Stimulated activated naive B cell treated with anti-CD40 and anti-IgM and Interleukin-4, amounts not matched to agents 10 μg/mL and 1 μg/mL and 100 μg/mL, for 72 hours (primary cell): Measurements from ENCODE around the gene RAI1.
A peak's percentile ranks its signal among the peaks of the same experiment; 100 is the strongest.

ENCODE experiments used
- ATAC-seq, 2 donors: fragments of 150-1000 bp; cut with Tn5 transposase; replicated peaks; 2 replicates each; pipeline ENCODE4 v1.10.0; 2021; ENCODE audit warnings: moderate library complexity in 1 of 2
- DNase-seq: peaks from one replicate; pipeline ENCODE4 v3.0.0; 2021
- H3K27ac Mint-ChIP-seq: one replicate; pipeline ENCODE4 v1.8.0; 2022; ENCODE audit warnings: mild to moderate bottlenecking, mixed read lengths
- H3K27me3 Mint-ChIP-seq, 2 donors: one replicate each; pipeline ENCODE4 v1.8.0; 2022; ENCODE audit warnings: mixed read lengths in 2 of 2
- H3K36me3 Mint-ChIP-seq, 2 donors: one replicate each; pipeline ENCODE4 v1.8.0; 2022; ENCODE audit warnings: mixed read lengths in 2 of 2, mild to moderate bottlenecking in 1 of 2
- H3K4me1 Mint-ChIP-seq, 2 donors: one replicate each; pipeline ENCODE4 v1.8.0; 2022; ENCODE audit warnings: mixed read lengths in 2 of 2, mild to moderate bottlenecking in 1 of 2
- H3K4me3 Mint-ChIP-seq, 2 donors: one replicate each; pipeline ENCODE4 v1.8.0; 2022; ENCODE audit warnings: mild to moderate bottlenecking in 2 of 2, mixed read lengths in 2 of 2, moderate library complexity in 1 of 2
- H3K9me3 Mint-ChIP-seq, 2 donors: one replicate each; pipeline ENCODE4 v1.8.0; 2022; ENCODE audit warnings: mixed read lengths in 2 of 2, mild to moderate bottlenecking in 1 of 2

Gene RAI1

GRCh38 chr17:17741349-17742023 lies 60.2 kb downstream of the RAI1 start:
- no peak overlapping the region for H3K4me3 Mint-ChIP-seq
- ATAC-seq (no peak), DNase-seq (no peak)
- H3K36me3 Mint-ChIP-seq: peaks cover 11% of the 10 kb centered on the region in 2 donors
- no peaks in the 10 kb centered on the region for H3K27me3 Mint-ChIP-seq
- no peaks in the 10 kb centered on the region for H3K9me3 Mint-ChIP-seq
- peaks cover 22 to 57% of the 10 kb centered on the region in 2 donors for H3K4me1 Mint-ChIP-seq
- peak overlapping the region; percentile 51 for H3K27ac Mint-ChIP-seq

GRCh38 chr17:17742133-17742621 lies 60.9 kb downstream of the RAI1 start:
- Mint-ChIP-seq H3K27ac (no peak overlapping the region), H3K4me3 (no peak overlapping the region), H3K4me1 (peaks cover 16 to 51% of the 10 kb centered on the region in 2 donors), H3K9me3 (no peaks in the 10 kb centered on the region), H3K36me3 (peaks cover 5 to 9% of the 10 kb centered on the region in 2 donors), H3K27me3 (no peaks in the 10 kb centered on the region)
- DNase-seq (no peak), ATAC-seq (no peak)

GRCh38 chr17:17742688-17743390 lies 61.6 kb downstream of the RAI1 start:
- peak overlapping the region; percentile 17 for H3K27ac Mint-ChIP-seq
- no peaks in the 10 kb centered on the region for H3K9me3 Mint-ChIP-seq
- peaks cover 14 to 50% of the 10 kb centered on the region in 2 donors for H3K4me1 Mint-ChIP-seq
- DNase-seq (no peak), ATAC-seq (no peak)
- peaks cover 9 to 13% of the 10 kb centered on the region in 2 donors for H3K36me3 Mint-ChIP-seq
- no peaks in the 10 kb centered on the region for H3K27me3 Mint-ChIP-seq
- H3K4me3 Mint-ChIP-seq: no peak overlapping the region

- H3K4me1 Mint-ChIP-seq: peaks cover 19 to 51% of the 10 kb centered on the region in 2 donors
- no peak overlapping the region for H3K4me3 Mint-ChIP-seq
- H3K27ac Mint-ChIP-seq: no peak overlapping the region
- DNase-seq (no peak), ATAC-seq (no peak)
- H3K9me3 Mint-ChIP-seq: peaks cover 0 to 2% of the 10 kb centered on the region in 2 donors
- peaks cover 16 to 20% of the 10 kb centered on the region in 2 donors for H3K36me3 Mint-ChIP-seq
- no peaks in the 10 kb centered on the region for H3K27me3 Mint-ChIP-seq
Measured at GRCh38 chr17:17743391-17744112, 62.3 kb downstream of the RAI1 start.

- no peaks in the 10 kb centered on the region for H3K27me3 Mint-ChIP-seq
- H3K27ac Mint-ChIP-seq: no peak overlapping the region
- no peak overlapping the region for H3K4me3 Mint-ChIP-seq
- H3K36me3 Mint-ChIP-seq: peaks cover 16 to 21% of the 10 kb centered on the region in 2 donors
- peaks cover 0 to 2% of the 10 kb centered on the region in 2 donors for H3K9me3 Mint-ChIP-seq
- H3K4me1 Mint-ChIP-seq: peaks cover 20 to 51% of the 10 kb centered on the region in 2 donors
- DNase-seq: no peak
- ATAC-seq: no peak
Measured at GRCh38 chr17:17744116-17744515, 62.9 kb downstream of the RAI1 start.

- Mint-ChIP-seq H3K27me3 (no peaks in the 10 kb centered on the region), H3K27ac (no peak overlapping the region), H3K4me1 (peaks cover 26 to 53% of the 10 kb centered on the region in 2 donors), H3K9me3 (peaks cover 0 to 2% of the 10 kb centered on the region in 2 donors), H3K4me3 (no peak overlapping the region), H3K36me3 (peaks cover 16 to 21% of the 10 kb centered on the region in 2 donors)
- ATAC-seq: no peak
- DNase-seq: no peak
Measured at GRCh38 chr17:17745476-17746455, 64.5 kb downstream of the RAI1 start.

- ATAC-seq: no peak
Measured at GRCh38 chr17:17748179-17748578, 66.9 kb downstream of the RAI1 start.

GRCh38 chr17:17748604-17749003 lies 67.3 kb downstream of the RAI1 start:
- peak overlapping the region; percentile 93 for H3K27ac Mint-ChIP-seq
- peaks cover 16 to 21% of the 10 kb centered on the region in 2 donors for H3K36me3 Mint-ChIP-seq
- no peak for ATAC-seq
- H3K9me3 Mint-ChIP-seq: peaks cover 0 to 2% of the 10 kb centered on the region in 2 donors
- H3K27me3 Mint-ChIP-seq: no peaks in the 10 kb centered on the region
- peak overlapping the region; percentile 73 to 83 for H3K4me3 Mint-ChIP-seq
- DNase-seq: no peak
- peaks cover 50 to 68% of the 10 kb centered on the region in 2 donors for H3K4me1 Mint-ChIP-seq

More at GRCh38 chr17:17748179-17748578, 66.9 kb downstream of the RAI1 start:
- no peaks in the 10 kb centered on the region for H3K27me3 Mint-ChIP-seq
- H3K27ac Mint-ChIP-seq: peak overlapping the region; percentile 90
- DNase-seq: no peak
- peaks cover 16 to 21% of the 10 kb centered on the region in 2 donors for H3K36me3 Mint-ChIP-seq
- H3K4me3 Mint-ChIP-seq: peak overlapping the region; percentile 73 to 83
- peaks cover 0 to 2% of the 10 kb centered on the region in 2 donors for H3K9me3 Mint-ChIP-seq
- H3K4me1 Mint-ChIP-seq: peaks cover 46 to 64% of the 10 kb centered on the region in 2 donors

- Mint-ChIP-seq H3K4me3 (peak overlapping the region; percentile 73 to 83), H3K4me1 (peaks cover 53 to 74% of the 10 kb centered on the region in 2 donors), H3K9me3 (peaks cover 0 to 2% of the 10 kb centered on the region in 2 donors), H3K27me3 (no peaks in the 10 kb centered on the region), H3K36me3 (peaks cover 16 to 21% of the 10 kb centered on the region in 2 donors), H3K27ac (peak overlapping the region; percentile 93)
- DNase-seq (peak; percentile 33), ATAC-seq (peak; percentile 43 to 46)
Measured at GRCh38 chr17:17749025-17749772, 67.9 kb downstream of the RAI1 start.

- H3K4me3 Mint-ChIP-seq: peak overlapping the region; percentile 73 to 83
Measured at GRCh38 chr17:17749921-17750320, 68.7 kb downstream of the RAI1 start.

GRCh38 chr17:17750881-17751280 lies 69.6 kb downstream of the RAI1 start:
- peaks cover 59 to 84% of the 10 kb centered on the region in 2 donors for H3K4me1 Mint-ChIP-seq
- peak; percentile 30 to 32 for ATAC-seq

More at GRCh38 chr17:17749921-17750320, 68.7 kb downstream of the RAI1 start:
- Mint-ChIP-seq H3K27ac (peak overlapping the region; percentile 93), H3K36me3 (peaks cover 14 to 19% of the 10 kb centered on the region in 2 donors), H3K27me3 (no peaks in the 10 kb centered on the region), H3K9me3 (peaks cover 0 to 2% of the 10 kb centered on the region in 2 donors), H3K4me1 (peaks cover 57 to 79% of the 10 kb centered on the region in 2 donors)
- DNase-seq: peak; percentile 54
- ATAC-seq: peak; percentile 21 to 22

GRCh38 chr17:17751489-17752088 lies 70.3 kb downstream of the RAI1 start:
- peak overlapping the region; percentile 85 to 90 for H3K4me3 Mint-ChIP-seq
- peaks cover 0 to 2% of the 10 kb centered on the region in 2 donors for H3K9me3 Mint-ChIP-seq
- H3K4me1 Mint-ChIP-seq: peaks cover 62 to 91% of the 10 kb centered on the region in 2 donors
- DNase-seq (no peak), ATAC-seq (peak; percentile 12)
- peak overlapping the region; percentile 99 for H3K27ac Mint-ChIP-seq
- no peaks in the 10 kb centered on the region for H3K27me3 Mint-ChIP-seq
- H3K36me3 Mint-ChIP-seq: peaks cover 11 to 19% of the 10 kb centered on the region in 2 donors

More at GRCh38 chr17:17750881-17751280, 69.6 kb downstream of the RAI1 start:
- H3K4me3 Mint-ChIP-seq: peak overlapping the region; percentile 85 to 90
- H3K27me3 Mint-ChIP-seq: no peaks in the 10 kb centered on the region
- DNase-seq: peak; percentile 47
- peaks cover 0 to 2% of the 10 kb centered on the region in 2 donors for H3K9me3 Mint-ChIP-seq
- H3K36me3 Mint-ChIP-seq: peaks cover 11 to 19% of the 10 kb centered on the region in 2 donors
- H3K27ac Mint-ChIP-seq: peak overlapping the region; percentile 99
